Ectodermal cell (in vitro differentiated cells): ENCODE results near the gene SSRP1.

ENCODE experiments used
- H3K27ac ChIP-seq: 2 replicates; pipeline ENCODE4 v1.7.0; 2013; ENCODE audit warnings: mild to moderate bottlenecking, low read depth, low read length; ENCODE audit not compliant: insufficient read depth, poor library complexity, severe bottlenecking
- H3K27me3 ChIP-seq: 2 replicates; pipeline ENCODE4 v1.7.0; 2013; ENCODE audit warnings: mild to moderate bottlenecking, low read length; ENCODE audit not compliant: insufficient read depth, control insufficient read depth, poor library complexity, severe bottlenecking
- H3K36me3 ChIP-seq: one replicate; pipeline ENCODE4 v1.7.0; 2013; ENCODE audit warnings: low read length; ENCODE audit not compliant: control insufficient read depth, insufficient read depth
- H3K4me1 ChIP-seq: one replicate; pipeline ENCODE4 v1.7.0; 2013; ENCODE audit warnings: low read length; ENCODE audit not compliant: control insufficient read depth, insufficient read depth
- H3K4me3 ChIP-seq: 2 replicates; pipeline ENCODE4 v1.7.0; 2013; ENCODE audit warnings: low read depth, low read length, control low read depth; ENCODE audit not compliant: insufficient read depth
- H3K9me3 ChIP-seq: 2 replicates; pipeline ENCODE4 v1.7.0; 2013; ENCODE audit warnings: mild to moderate bottlenecking, low read length, moderate library complexity; ENCODE audit not compliant: control insufficient read depth
- WGBS, 2 experiments: methylation state at CpG; one replicate each; pipeline ENCODE4 v1.1.7; 2013; ENCODE audit warnings: missing lambda C conversion rate in 2 of 2; 5-methylcytosine and 5-hydroxymethylcytosine counted together

The SSRP1 gene

DNA sequence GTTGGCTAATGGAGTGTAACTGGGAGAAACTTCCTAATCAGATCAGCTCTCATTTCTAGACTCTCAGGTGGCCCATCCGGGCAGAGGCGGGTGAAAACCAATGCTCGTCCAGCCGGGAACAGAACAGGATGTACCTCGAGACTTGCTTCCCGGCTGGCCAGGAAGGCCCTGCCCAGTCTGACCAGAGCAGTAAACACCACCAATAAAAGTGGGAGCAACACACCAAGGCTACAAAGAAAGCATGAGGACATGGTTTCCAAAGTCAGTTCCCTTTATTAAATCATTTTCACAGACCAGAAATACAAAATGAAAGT lies 10.0 kb downstream of the SSRP1 start:
- H3K27me3 ChIP-seq: no peaks in the 10 kb centered on the region
- H3K9me3 ChIP-seq: no peaks in the 10 kb centered on the region
- peak overlapping the region; percentile 98 for H3K27ac ChIP-seq
- peaks cover 31% of the 10 kb centered on the region for H3K4me1 ChIP-seq
- H3K36me3 ChIP-seq: peaks cover 51% of the 10 kb centered on the region
- WGBS, 2 experiments: 74% methylated on average over 6 of the region's 6 CpGs
- H3K4me3 ChIP-seq: peak overlapping the region; percentile 74

DNA sequence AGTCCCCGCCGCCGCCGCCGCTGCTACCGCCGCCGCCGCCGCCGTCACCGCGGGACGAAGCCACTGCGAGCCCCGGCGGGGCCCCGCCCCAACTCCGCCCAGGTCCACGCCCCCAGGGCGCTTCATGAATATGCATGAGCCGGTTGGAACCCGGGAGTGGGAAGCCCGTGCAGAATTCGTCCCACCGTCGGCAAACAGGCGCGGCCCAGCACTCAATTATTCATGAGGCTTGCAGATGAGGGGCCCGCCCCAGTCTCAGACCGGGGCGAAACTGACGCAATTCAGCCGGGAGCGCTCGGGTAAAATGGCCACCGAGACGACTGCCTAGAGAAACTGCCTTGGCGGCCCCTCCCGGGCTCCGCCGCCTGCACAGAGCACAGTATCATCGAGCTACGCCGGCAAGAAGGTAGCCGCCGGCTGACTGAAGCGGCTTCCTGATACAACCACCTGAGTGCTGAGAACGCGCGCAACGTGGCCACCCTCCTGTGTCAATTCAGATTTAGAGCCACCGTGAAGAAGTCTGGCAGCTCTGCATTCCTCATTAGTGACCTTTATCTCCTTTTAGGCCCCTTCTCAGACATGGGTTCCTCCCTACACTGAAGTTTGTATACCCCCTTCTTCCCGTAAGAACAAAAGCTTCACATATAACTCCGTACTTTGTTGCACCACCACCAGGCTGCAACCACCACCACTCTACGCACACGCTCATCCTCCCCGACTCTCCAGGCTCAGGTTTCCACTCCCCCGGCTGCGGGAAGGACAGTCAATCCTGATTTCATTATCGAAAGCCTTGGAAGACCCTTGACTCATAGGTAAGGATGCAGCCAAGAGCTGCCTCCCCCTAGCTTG lies 10.6 kb downstream of the SSRP1 start, which contains the start of gene TNKS1BP1:
TNKS1BP1 (minus strand) TSS at position 67 of the 849 bp plus-strand sequence. CDS start 3,067 bp downstream, outside the sequence.
- H3K27me3 ChIP-seq: no peaks in the 10 kb centered on the region
- peak within 1 kb of the TSS; percentile 74 for H3K4me3 ChIP-seq
- peaks cover 31% of the 10 kb centered on the region for H3K4me1 ChIP-seq
- peaks cover 50% of the 10 kb centered on the region for H3K36me3 ChIP-seq
- no peaks in the 10 kb centered on the region for H3K9me3 ChIP-seq
- H3K27ac ChIP-seq: peak within 1 kb of the TSS; percentile 98
- 5 to 6% methylated on average over 61 of the region's 61 CpGs for WGBS, 2 experiments

DNA sequence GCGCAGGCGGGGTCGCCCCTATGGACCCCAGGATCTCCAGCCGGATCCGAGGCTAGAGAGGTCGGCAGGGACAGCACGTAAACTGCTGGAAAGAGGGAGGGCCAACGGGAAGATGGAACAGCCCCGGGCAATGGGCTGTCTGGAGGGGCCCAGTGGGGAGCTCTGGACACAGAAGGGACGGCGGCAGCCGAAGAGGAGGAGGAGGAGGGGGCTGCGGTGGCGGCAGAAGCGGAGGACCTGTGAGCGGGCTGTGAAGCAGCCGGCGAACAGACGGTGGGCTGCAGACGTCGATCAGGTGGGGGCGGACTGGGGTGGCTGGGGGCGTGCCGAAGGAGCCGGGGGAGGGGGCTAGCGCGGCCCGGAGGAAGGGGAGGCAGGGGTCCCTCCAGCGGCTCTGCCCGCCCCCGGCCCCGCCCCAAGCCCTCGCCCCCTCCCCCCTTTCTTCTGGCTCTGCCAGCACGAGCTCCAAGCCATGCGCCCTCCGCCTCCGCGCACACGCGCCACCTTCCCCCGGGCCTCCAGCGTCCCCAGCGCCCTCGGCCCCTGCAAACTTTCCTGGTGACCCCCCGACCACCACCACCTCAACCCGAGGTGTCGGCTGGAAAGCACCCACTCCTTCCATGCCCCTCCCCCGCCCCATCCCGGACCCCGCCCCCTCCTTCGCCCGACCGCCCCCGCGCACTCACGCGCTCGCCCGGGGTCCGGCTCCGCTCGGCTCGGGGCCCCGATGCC lies 11.4 kb downstream of the SSRP1 start:
- no peaks in the 10 kb centered on the region for H3K9me3 ChIP-seq
- peak overlapping the region; percentile 74 for H3K4me3 ChIP-seq
- H3K27me3 ChIP-seq: no peaks in the 10 kb centered on the region
- 1% methylated on average over 58 to 63 of the region's 64 CpGs for WGBS, 2 experiments
- peaks cover 31% of the 10 kb centered on the region for H3K4me1 ChIP-seq
- peaks cover 45% of the 10 kb centered on the region for H3K36me3 ChIP-seq
- H3K27ac ChIP-seq: peak overlapping the region; percentile 98

DNA sequence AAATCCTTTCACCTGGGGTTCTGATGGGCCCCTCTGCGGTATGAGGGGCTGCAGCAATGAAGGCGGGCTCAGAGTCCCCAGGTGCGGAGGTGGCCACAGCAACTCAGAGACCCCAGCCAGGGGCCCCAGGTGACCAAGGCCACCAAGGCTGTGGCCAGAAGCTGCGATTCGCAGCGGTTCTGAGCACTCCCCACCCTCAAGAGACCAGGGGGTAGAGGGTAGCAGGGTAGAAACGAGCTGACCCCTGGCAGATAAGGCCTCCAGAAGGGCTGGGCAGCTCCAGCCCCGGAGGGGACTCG lies 11.9 kb downstream of the SSRP1 start:
- Histone ChIP-seq H3K36me3 (peaks cover 40% of the 10 kb centered on the region), H3K27ac (peak overlapping the region; percentile 98), H3K4me1 (peaks cover 31% of the 10 kb centered on the region), H3K9me3 (no peaks in the 10 kb centered on the region), H3K4me3 (peak overlapping the region; percentile 74), H3K27me3 (no peaks in the 10 kb centered on the region)
- 7% methylated on average over 9 of the region's 9 CpGs for WGBS, 2 experiments

DNA sequence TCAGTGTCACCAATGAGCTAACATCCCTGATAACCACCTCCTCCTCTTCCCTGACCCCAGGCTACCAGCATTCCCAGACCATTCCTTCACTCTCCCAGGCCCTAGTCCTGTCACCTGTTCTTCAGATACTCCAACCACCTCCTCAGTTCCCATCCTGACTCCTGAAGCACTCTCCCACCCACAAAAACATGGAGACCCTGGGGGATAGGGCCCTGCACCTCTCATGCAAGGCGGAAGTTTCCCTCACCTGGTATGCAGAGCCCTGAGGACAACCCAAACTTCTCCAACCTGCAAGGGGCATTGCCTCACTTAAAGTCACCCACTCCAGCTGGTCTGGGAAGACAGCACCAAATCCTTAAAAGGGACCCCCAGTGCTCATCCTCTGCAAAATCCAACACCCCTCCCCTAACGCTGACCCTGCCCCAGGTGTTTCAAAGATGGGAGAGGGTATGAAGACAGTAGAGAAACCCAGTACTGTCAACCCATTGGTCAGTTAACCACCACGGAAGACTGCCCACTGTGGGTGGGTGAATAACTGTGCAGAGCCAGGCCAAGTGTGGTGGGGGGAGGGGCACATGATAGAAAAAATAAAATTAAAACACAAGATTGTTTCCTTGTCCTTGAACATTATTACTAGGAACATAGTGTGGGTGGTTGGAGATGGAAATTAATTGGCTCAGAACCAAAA lies 12.4 kb downstream of the SSRP1 start:
- peak overlapping the region; percentile 74 for H3K4me3 ChIP-seq
- H3K27me3 ChIP-seq: no peaks in the 10 kb centered on the region
- no peaks in the 10 kb centered on the region for H3K9me3 ChIP-seq
- peaks cover 31% of the 10 kb centered on the region for H3K4me1 ChIP-seq
- peak overlapping the region; percentile 78 for H3K27ac ChIP-seq
- H3K36me3 ChIP-seq: peaks cover 39% of the 10 kb centered on the region
- WGBS, 2 experiments: 58% methylated on average over 3 of the region's 3 CpGs

DNA sequence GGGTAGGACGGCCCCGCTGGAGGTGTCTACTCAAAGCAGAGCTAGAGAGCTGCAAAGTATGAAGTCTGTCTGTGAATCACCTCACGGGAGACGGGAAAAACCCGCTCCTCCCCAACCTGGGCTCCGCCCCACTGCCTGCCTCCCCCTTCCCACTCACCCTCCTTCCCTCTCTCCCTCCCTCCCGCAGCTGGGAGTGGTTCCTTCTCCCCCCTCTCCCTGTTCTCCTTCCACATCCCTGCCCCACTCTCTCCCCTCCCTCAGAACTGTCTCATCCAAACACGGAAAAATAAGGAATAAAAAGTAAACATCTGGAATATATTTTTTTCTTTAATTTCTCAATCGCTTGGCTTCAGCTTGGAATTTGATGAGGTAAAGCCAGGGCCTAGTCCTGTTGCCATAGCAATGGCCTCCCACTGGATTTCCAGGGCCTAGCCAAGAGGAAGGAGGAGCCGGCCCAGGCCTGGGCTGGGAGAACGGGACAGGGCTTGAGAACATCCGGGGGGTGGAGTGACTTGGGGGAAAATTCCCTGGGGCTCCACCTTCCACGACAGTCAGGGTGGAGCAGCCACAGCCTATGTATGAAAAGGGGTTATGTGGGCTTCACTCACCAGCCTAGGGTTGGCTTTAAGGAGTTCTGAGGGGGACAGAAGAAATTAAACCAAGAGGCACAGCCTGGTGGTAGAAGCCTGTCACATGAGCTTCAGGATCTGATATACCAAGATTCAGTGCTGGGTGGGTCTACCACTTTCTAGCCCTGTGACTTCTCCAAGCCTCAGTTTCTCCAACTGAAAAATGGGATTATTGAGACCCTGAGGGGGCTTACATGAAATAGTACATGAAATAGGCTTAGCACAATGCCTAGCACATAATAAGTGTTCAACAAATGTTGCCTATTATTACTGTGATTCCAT lies 13.2 kb downstream of the SSRP1 start:
- H3K4me3 ChIP-seq: peak overlapping the region; percentile 1
- peaks cover 38% of the 10 kb centered on the region for H3K36me3 ChIP-seq
- peaks cover 31% of the 10 kb centered on the region for H3K4me1 ChIP-seq
- H3K27ac ChIP-seq: peak overlapping the region; percentile 78
- WGBS, 2 experiments: 19 to 23% methylated on average over 12 of the region's 13 CpGs
- H3K9me3 ChIP-seq: no peaks in the 10 kb centered on the region
- H3K27me3 ChIP-seq: no peaks in the 10 kb centered on the region

DNA sequence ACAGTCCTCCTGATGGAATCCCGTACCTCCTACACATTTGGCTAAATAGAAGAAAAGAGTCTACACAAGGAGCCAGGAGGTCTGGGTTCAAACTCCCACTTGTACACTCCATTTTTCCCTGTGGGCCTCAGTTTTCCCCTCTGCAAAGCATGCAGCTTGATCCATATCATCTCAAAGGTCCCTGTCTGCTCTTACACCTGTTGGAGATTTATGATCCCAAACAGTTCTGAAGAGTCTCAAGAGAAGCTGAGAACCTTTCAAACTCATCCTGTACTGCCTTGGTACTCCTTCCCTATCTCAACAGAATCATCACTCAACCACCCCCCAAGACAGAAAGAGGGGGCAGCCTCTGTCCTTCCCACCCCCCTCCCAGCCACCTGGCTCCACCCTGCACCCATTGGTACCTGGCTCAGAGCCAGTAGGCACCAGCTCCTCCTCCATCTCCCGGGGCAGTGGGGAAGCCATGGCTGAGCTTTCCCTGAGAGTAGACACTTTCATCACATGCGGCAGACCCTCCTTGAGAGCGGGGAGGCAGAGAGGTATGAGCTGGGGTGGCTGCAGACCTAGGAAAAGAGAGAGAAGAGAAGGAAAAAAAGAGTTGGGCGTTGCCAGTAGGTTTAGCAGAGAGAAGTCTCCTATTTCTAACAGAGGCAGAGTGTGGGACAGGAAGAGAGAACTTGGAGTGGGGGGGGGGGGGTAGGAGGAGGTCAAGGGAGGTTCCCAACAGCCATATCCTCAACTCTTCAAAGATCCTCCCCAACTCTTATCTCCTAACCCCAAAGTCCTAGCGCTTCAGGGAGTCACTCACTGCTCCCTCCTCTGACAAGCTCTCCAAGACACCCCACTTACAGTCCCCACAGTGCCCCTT lies 14.1 kb downstream of the SSRP1 start:
- H3K9me3 ChIP-seq: no peaks in the 10 kb centered on the region
- H3K27me3 ChIP-seq: no peaks in the 10 kb centered on the region
- H3K4me3 ChIP-seq: no peak overlapping the region
- H3K4me1 ChIP-seq: peaks cover 31% of the 10 kb centered on the region
- 86 to 88% methylated on average over 6 of the region's 6 CpGs for WGBS, 2 experiments
- H3K36me3 ChIP-seq: peaks cover 36% of the 10 kb centered on the region
- H3K27ac ChIP-seq: no peak overlapping the region

DNA sequence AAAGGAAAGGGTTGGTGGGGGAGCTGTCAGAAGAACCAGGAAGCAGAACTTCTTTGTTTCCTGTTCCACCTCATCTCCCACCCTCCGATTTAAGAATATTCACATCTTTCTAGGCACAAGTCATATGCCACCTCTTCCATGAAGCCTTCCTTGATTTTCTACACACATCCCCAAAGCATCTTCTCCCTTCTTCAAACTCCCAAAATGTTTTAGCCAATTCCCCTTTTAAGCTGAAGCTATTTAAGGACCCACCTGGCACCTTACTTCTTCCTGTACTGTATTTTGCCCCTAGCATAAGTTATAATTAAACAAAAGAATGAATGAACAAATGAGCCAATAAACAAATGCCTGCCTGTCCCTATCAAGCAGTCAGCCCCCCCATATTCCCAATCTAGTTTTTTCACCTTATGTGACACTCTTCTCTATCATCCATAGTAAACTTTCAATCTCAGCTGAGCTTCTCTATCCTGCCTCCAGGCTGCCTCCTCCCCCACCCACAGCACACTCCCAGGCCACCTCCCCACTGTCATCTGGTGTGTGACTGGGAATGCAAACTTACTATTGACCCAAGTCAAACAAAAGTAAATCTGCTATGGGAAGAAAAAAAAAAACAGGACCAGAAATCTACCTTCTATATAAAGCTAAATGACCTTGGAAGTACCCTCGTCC lies 14.8 kb downstream of the SSRP1 start:
- WGBS, 2 experiments: 94 to 98% methylated on average over 2 of the region's 2 CpGs
- Histone ChIP-seq H3K4me1 (peaks cover 28% of the 10 kb centered on the region), H3K27me3 (no peaks in the 10 kb centered on the region), H3K9me3 (no peaks in the 10 kb centered on the region), H3K4me3 (no peak overlapping the region), H3K27ac (no peak overlapping the region), H3K36me3 (peaks cover 29% of the 10 kb centered on the region)
